Panc1 (cell line): ENCODE measurements around the gene GPRIN2.

Experiments used
- CTCF ChIP-seq: fragments of 450-650 bp; IDR thresholded peaks from 2 replicates; pipeline ENCODE4 v1.5.1; 2017; ENCODE audit warnings: mild to moderate bottlenecking
- POLR2AphosphoS5 ChIP-seq: IDR thresholded peaks from 2 replicates; pipeline ENCODE4 v1.6.1; 2012; ENCODE audit warnings: mild to moderate bottlenecking, low read depth, low read length, moderate library complexity
- REST ChIP-seq, 2 experiments: IDR thresholded peaks; 2 replicates each; pipeline ENCODE4 v1.6.1; 2011 to 2012; ENCODE audit warnings: low read depth in 2 of 2, control low read depth in 1 of 2, low read length in 1 of 2, mild to moderate bottlenecking in 1 of 2, moderate library complexity in 1 of 2; ENCODE audit not compliant: insufficient read depth in 1 of 2
- SIN3A ChIP-seq: IDR thresholded peaks from 2 replicates; pipeline ENCODE4 v1.6.1; 2012; ENCODE audit warnings: low read depth, mild to moderate bottlenecking, low read length, moderate library complexity, borderline replicate concordance; ENCODE audit not compliant: insufficient read depth
- TCF7L2 ChIP-seq: IDR thresholded peaks from 2 replicates; pipeline ENCODE4 v1.6.1; 2011; ENCODE audit warnings: mild to moderate bottlenecking, low read depth, low read length, inconsistent platforms

GRCh38 chr10:46555366-46555712, 1.1 kb downstream of the GPRIN2 start:
- TF ChIP-seq POLR2AphosphoS5 (no peak), CTCF (no peak), TCF7L2 (no peak), SIN3A (no peak), REST (IDR thresholded peaks at IDR 0.05; ENCODE audit: insufficient read depth in 1 of 2, low read depth in 2 of 2, low read length in 1 of 2) (no peak)
